Loucy (cell line): ENCODE results near the gene CCM2L.

Experiments
- H2AFZ ChIP-seq: fragments of 200-600 bp; sonication (generic); 2 replicates; pipeline ENCODE4 v1.6.0; 2016; ENCODE audit warnings: antibody characterized with exemption, mild to moderate bottlenecking, low read length, moderate library complexity
- H3F3A ChIP-seq: fragments of 200-600 bp; 2 replicates; pipeline ENCODE4 v1.6.0; 2016; ENCODE audit warnings: antibody characterized with exemption, low read depth, mild to moderate bottlenecking
- H3K27me3 ChIP-seq: fragments of 200-600 bp; sonication (generic); 2 replicates; pipeline ENCODE4 v1.6.1; 2014; ENCODE audit warnings: low read length, mild to moderate bottlenecking; ENCODE audit not compliant: insufficient read depth, poor library complexity, severe bottlenecking
- H3K36me3 ChIP-seq: fragments of 200-600 bp; sonication (generic); 2 replicates; pipeline ENCODE4 v1.6.1; 2016; ENCODE audit warnings: low read length; ENCODE audit not compliant: insufficient read depth
- H3K4me1 ChIP-seq: fragments of 200-600 bp; sonication (generic); 2 replicates; pipeline ENCODE4 v1.5.1; 2014; ENCODE audit warnings: low read length, mild to moderate bottlenecking; ENCODE audit not compliant: insufficient read depth, poor library complexity, severe bottlenecking
- H3K4me2 ChIP-seq: fragments of 200-600 bp; sonication (generic); 2 replicates; pipeline ENCODE4 v1.6.0; 2014; ENCODE audit warnings: antibody characterized with exemption, low read length, low read depth, mild to moderate bottlenecking; ENCODE audit not compliant: poor library complexity, severe bottlenecking
- H3K4me3 ChIP-seq: fragments of 200-600 bp; sonication (generic); 2 replicates; pipeline ENCODE4 v1.5.1; 2014; ENCODE audit warnings: low read length, mild to moderate bottlenecking, mixed read lengths; ENCODE audit not compliant: poor library complexity, severe bottlenecking
- H3K79me2 ChIP-seq: fragments of 200-600 bp; sonication (generic); 2 replicates; pipeline ENCODE4 v1.6.1; 2014; ENCODE audit warnings: low read length; ENCODE audit not compliant: insufficient read depth
- H3K9ac ChIP-seq: fragments of 200-600 bp; sonication (generic); 2 replicates; pipeline ENCODE4 v1.6.0; 2014; ENCODE audit warnings: mild to moderate bottlenecking, low read depth, low read length, moderate library complexity; ENCODE audit not compliant: poor library complexity, severe bottlenecking
- H3K9me2 ChIP-seq: fragments of 200-600 bp; sonication (generic); replicated peaks from 2 replicates; pipeline ENCODE4 v1.6.1; 2016; ENCODE audit warnings: low read depth, low read length, mixed read lengths
- H3K9me3 ChIP-seq: fragments of 200-600 bp; sonication (generic); 2 replicates; pipeline ENCODE4 v1.6.1; 2014; ENCODE audit warnings: mild to moderate bottlenecking, antibody characterized with exemption, low read length, low read depth; ENCODE audit not compliant: insufficient read depth
- H4K20me1 ChIP-seq: fragments of 200-600 bp; sonication (generic); 2 replicates; pipeline ENCODE4 v1.6.0; 2014; ENCODE audit warnings: antibody characterized with exemption, low read length, mild to moderate bottlenecking; ENCODE audit not compliant: insufficient read depth, poor library complexity, severe bottlenecking
- CTCF ChIP-seq: fragments of 200-600 bp; sonication (generic); conservative IDR thresholded peaks from 2 replicates; pipeline ENCODE4 v1.5.1; 2014; ENCODE audit warnings: mild to moderate bottlenecking, antibody characterized with exemption, low read length
- EZH2phosphoT487 ChIP-seq: fragments of 200-600 bp; IDR thresholded peaks from 2 replicates; pipeline ENCODE4 v1.6.1; 2018; ENCODE audit warnings: antibody characterized with exemption, mild to moderate bottlenecking, moderate library complexity, borderline replicate concordance

CCM2L gene

GRCh38 chr20:32040142-32040953, 30.1 kb downstream of the CCM2L start:
- no peaks in the 10 kb centered on the region for H3K9me3 ChIP-seq
- TF ChIP-seq EZH2phosphoT487: no peak
- TF ChIP-seq CTCF: no peak
- no peaks in the 10 kb centered on the region for H3K27me3 ChIP-seq
- H3K79me2 ChIP-seq: no peaks in the 10 kb centered on the region
- H3K4me3 ChIP-seq: no peak overlapping the region
- no peak overlapping the region for H3K4me2 ChIP-seq
- H3K9me2 ChIP-seq: no peaks in the 10 kb centered on the region
- no peak overlapping the region for H3K9ac ChIP-seq
- H3K36me3 ChIP-seq: no peaks in the 10 kb centered on the region
- no peaks in the 10 kb centered on the region for H3F3A ChIP-seq
- no peaks in the 10 kb centered on the region for H4K20me1 ChIP-seq
- H3K4me1 ChIP-seq: no peaks in the 10 kb centered on the region
- H2AFZ ChIP-seq: no peak overlapping the region

- Histone ChIP-seq H2AFZ (no peak overlapping the region), H3K9ac (no peak overlapping the region), H3K4me1 (no peaks in the 10 kb centered on the region), H3K4me2 (no peak overlapping the region), H3K36me3 (no peaks in the 10 kb centered on the region), H3K4me3 (no peak overlapping the region), H3F3A (no peaks in the 10 kb centered on the region), H3K79me2 (no peaks in the 10 kb centered on the region), H3K9me2 (no peaks in the 10 kb centered on the region), H4K20me1 (no peaks in the 10 kb centered on the region), H3K27me3 (no peaks in the 10 kb centered on the region), H3K9me3 (no peaks in the 10 kb centered on the region)
- TF ChIP-seq EZH2phosphoT487 (no peak), CTCF (no peak)
These were observed 35.8 kb downstream of the CCM2L start for GRCh38 chr20:32045999-32046398.

- H3K9me2 ChIP-seq: no peaks in the 10 kb centered on the region
- H3K79me2 ChIP-seq: no peaks in the 10 kb centered on the region
- H3K9ac ChIP-seq: no peak overlapping the region
- no peaks in the 10 kb centered on the region for H3F3A ChIP-seq
- H3K4me3 ChIP-seq: no peak overlapping the region
- H3K36me3 ChIP-seq: no peaks in the 10 kb centered on the region
- no peaks in the 10 kb centered on the region for H3K4me1 ChIP-seq
- TF ChIP-seq EZH2phosphoT487: no peak
- TF ChIP-seq CTCF: no peak
- H3K9me3 ChIP-seq: no peaks in the 10 kb centered on the region
- no peak overlapping the region for H3K4me2 ChIP-seq
- no peaks in the 10 kb centered on the region for H4K20me1 ChIP-seq
- H2AFZ ChIP-seq: no peak overlapping the region
- H3K27me3 ChIP-seq: no peaks in the 10 kb centered on the region
These were observed 40.1 kb downstream of the CCM2L start for GRCh38 chr20:32050324-32050841.
